SK-N-SH treated with all-trans-retinoic acid at 6 μM for 48 hours (cell line): ENCODE data around the gene WNT6.

Experiments used
- ARNTL ChIP-seq: fragments of 450-650 bp; formaldehyde crosslinking; IDR thresholded peaks from 2 replicates; pipeline ENCODE4 v1.5.0; 2020; ENCODE audit warnings: low read depth, mild to moderate bottlenecking, moderate library complexity, borderline replicate concordance
- ESRRG ChIP-seq: fragments of 250-450 bp; sonication (Bioruptor Pico); IDR thresholded peaks from 2 replicates; pipeline ENCODE4 v1.6.1; 2021; ENCODE audit warnings: mild to moderate bottlenecking
- PATZ1 ChIP-seq: fragments of 250-450 bp; sonication (Bioruptor Pico); IDR thresholded peaks from 2 replicates; pipeline ENCODE4 v1.8.0; 2020; ENCODE audit warnings: mild to moderate bottlenecking, moderate library complexity, borderline replicate concordance
- TCF4 ChIP-seq: fragments of 250-450 bp; sonication (Bioruptor Pico); IDR thresholded peaks from 2 replicates; pipeline ENCODE4 v1.8.0; 2021; ENCODE audit warnings: mild to moderate bottlenecking, moderate library complexity, borderline replicate concordance
- TOX ChIP-seq: fragments of 250-450 bp; sonication (Bioruptor Pico); IDR thresholded peaks from 2 replicates; pipeline ENCODE4 v1.8.0; 2021; ENCODE audit warnings: mild to moderate bottlenecking, moderate library complexity, borderline replicate concordance

GRCh38 chr2:218824004-218824403, 35.6 kb upstream of the WNT6 start:
- no peak for TF ChIP-seq PATZ1 (CRISPR knock-in tag)
- TF ChIP-seq ARNTL (CRISPR knock-in tag) = no peak
- no peak for TF ChIP-seq ESRRG (CRISPR knock-in tag)
- no peak for TF ChIP-seq TOX (CRISPR knock-in tag)
- no peak for TF ChIP-seq TCF4 (CRISPR knock-in tag)
